Small intestine (tissue), 7 donors: Measurements from ENCODE around the gene NAP1L4. TPM values are rescaled to one million over a fixed set of nuclear protein-coding genes. Genes with fewer than 3 reads are reported as not detected.

Experiments used
- DNase-seq, 2 donors: peaks; one replicate each; pipeline versions ENCODE4 v3.0.0 to v3.0.0-alpha.2; 2013
- FAIRE-seq: peaks from 2 replicates; lab custom pipeline; 2012; peaks lifted over from hg19 to GRCh38; lab: Jason Lieb, UNC
- H3K27ac ChIP-seq, 3 donors: one replicate each; pipeline ENCODE4 v1.5.1; 2013; ENCODE audit warnings: low read length in 2 of 3, mild to moderate bottlenecking in 2 of 3, control low read depth in 1 of 3, inconsistent platforms in 1 of 3, low read depth in 1 of 3, moderate library complexity in 1 of 3
- H3K27me3 ChIP-seq, 3 donors: one replicate each; pipeline ENCODE4 v1.6.1; 2013; ENCODE audit warnings: low read length in 3 of 3, inconsistent platforms in 1 of 3; ENCODE audit not compliant: control insufficient read depth in 3 of 3, insufficient read depth in 3 of 3
- H3K36me3 ChIP-seq, 3 donors: one replicate each; pipeline ENCODE4 v1.6.1; 2013; ENCODE audit warnings: low read length in 3 of 3, inconsistent platforms in 1 of 3, low read depth in 1 of 3, mild to moderate bottlenecking in 1 of 3, moderate library complexity in 1 of 3; ENCODE audit not compliant: control insufficient read depth in 3 of 3, insufficient read depth in 2 of 3
- H3K4me1 ChIP-seq, 3 donors: one replicate each; pipeline ENCODE4 v1.6.1; 2013; ENCODE audit warnings: low read length in 2 of 3, inconsistent platforms in 1 of 3, low read depth in 1 of 3, mild to moderate bottlenecking in 1 of 3, moderate library complexity in 1 of 3; ENCODE audit not compliant: control insufficient read depth in 3 of 3, insufficient read depth in 2 of 3
- H3K4me3 ChIP-seq, 3 donors: one replicate each; pipeline ENCODE4 v1.5.1; 2013; ENCODE audit warnings: low read length in 3 of 3, control low read depth in 1 of 3, inconsistent platforms in 1 of 3, low read depth in 1 of 3, mild to moderate bottlenecking in 1 of 3, moderate library complexity in 1 of 3
- H3K9me3 ChIP-seq, 2 donors: one replicate each; pipeline ENCODE4 v1.6.1; 2013; ENCODE audit warnings: low read depth in 1 of 2, low read length in 1 of 2; ENCODE audit not compliant: control insufficient read depth in 2 of 2, insufficient read depth in 1 of 2
- WGBS, 3 donors: extraction: QIAGEN DNeasy Blood & Tissue Kit; methylation state at CpG; one replicate each; pipeline ENCODE4 v1.1.7; 2013; 5-methylcytosine and 5-hydroxymethylcytosine counted together
- polyA plus RNA-seq, 4 donors: library from polyadenylated mRNA; stranded (reverse) in 3 of 4; unstranded in 1 of 4; fragments of 200-250 nt in 3 of 4; fragments of 120-200 nt in 1 of 4; gene quantifications; one replicate each; pipeline versions ENCODE4 v1.2.1 to v1.2.3, GENCODE V29; 2013
- donor health status: healthy with polysubstance abuse.
- donor health status: control.
- donor health status: control.
- donor health status: Bipolar disorder and iron deficiency.
- donor health status: healthy.

The NAP1L4 gene
- polyA plus RNA-seq, 4 donors, result 75.1 to 108 (median 84.6) TPM

GRCh38 chr11:2975594-2975993 lies 16.5 kb downstream of the NAP1L4 start:
- DNase-seq, result peak; percentile 34 to 46
- no peak for FAIRE-seq
- 89 to 91% (median 89%) methylated on average over 4 of the region's 4 CpGs for WGBS, 3 donors
- H3K27ac ChIP-seq, result no peak overlapping the region
- H3K4me1 ChIP-seq, result no peaks in the 10 kb centered on the region
- H3K36me3 ChIP-seq, result peaks cover 20 to 50% (median 43%) of the 10 kb centered on the region in 3 donors
- no peak overlapping the region for H3K4me3 ChIP-seq
- H3K27me3 ChIP-seq, result no peaks in the 10 kb centered on the region
- H3K9me3 ChIP-seq, result no peaks in the 10 kb centered on the region

GRCh38 chr11:2974272-2974671 lies 17.9 kb downstream of the NAP1L4 start:
- DNase-seq (no peak), FAIRE-seq (no peak)
- H3K27me3 ChIP-seq, result no peaks in the 10 kb centered on the region
- H3K36me3 ChIP-seq, result peaks cover 21 to 57% (median 53%) of the 10 kb centered on the region in 3 donors
- H3K4me1 ChIP-seq, result no peaks in the 10 kb centered on the region
- WGBS, 3 donors, result 94 to 97% (median 94%) methylated on average over 3 of the region's 3 CpGs
- H3K27ac ChIP-seq, result no peak overlapping the region
- no peak overlapping the region for H3K4me3 ChIP-seq
- no peaks in the 10 kb centered on the region for H3K9me3 ChIP-seq

DNA sequence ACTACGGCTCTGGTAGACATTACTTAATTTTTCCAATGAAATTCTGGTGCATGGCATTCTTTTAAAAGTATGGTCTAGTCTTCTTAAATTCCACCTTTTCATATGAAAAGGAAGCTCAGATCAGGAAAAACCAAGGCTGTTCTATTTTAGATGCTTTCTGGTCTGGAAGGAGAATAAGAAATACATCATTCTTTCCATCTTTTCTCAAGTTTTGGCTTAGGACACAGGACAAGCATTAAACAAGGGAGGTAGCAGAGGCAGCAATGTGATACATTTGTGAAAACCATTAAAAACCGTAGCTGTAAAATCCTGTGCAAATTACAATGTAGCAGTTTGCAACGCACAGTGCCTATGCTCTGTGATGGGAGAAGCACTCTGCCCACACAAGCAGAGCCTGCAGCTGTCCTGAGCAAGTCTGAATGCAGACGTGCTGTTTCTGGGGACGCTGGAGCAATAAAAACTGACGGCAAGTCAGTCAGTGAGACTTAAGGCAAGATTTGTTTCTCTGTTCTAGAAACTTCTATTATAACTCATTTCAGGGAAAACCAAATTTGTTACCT lies 23.7 kb downstream of the NAP1L4 start:
- Histone ChIP-seq H3K9me3 (no peaks in the 10 kb centered on the region), H3K27ac (no peak overlapping the region), H3K27me3 (no peaks in the 10 kb centered on the region), H3K4me3 (no peak overlapping the region), H3K4me1 (no peaks in the 10 kb centered on the region), H3K36me3 (peaks cover 32 to 67% (median 54%) of the 10 kb centered on the region in 3 donors)
- 72 to 78% (median 75%) methylated on average over 6 of the region's 6 CpGs for whole genome bisulfite sequencing, 3 donors
- DNase-seq, result no peak
- no peak for FAIRE-seq

GRCh38 chr11:2964782-2965181 lies 27.3 kb downstream of the NAP1L4 start:
- no peak overlapping the region for H3K27ac ChIP-seq
- FAIRE-seq, result no peak

GRCh38 chr11:2963761-2964160 lies 28.4 kb downstream of the NAP1L4 start:
- WGBS, 3 donors, result 85 to 97% (median 95%) methylated on average over 6 of the region's 6 CpGs
- Histone ChIP-seq H3K36me3 (peaks cover 26 to 66% (median 40%) of the 10 kb centered on the region in 3 donors), H3K9me3 (no peaks in the 10 kb centered on the region), H3K4me3 (no peak overlapping the region), H3K27me3 (no peaks in the 10 kb centered on the region), H3K27ac (no peak overlapping the region), H3K4me1 (no peaks in the 10 kb centered on the region)
- FAIRE-seq (no peak), DNase-seq (no peak)

More at GRCh38 chr11:2964782-2965181, 27.3 kb downstream of the NAP1L4 start:
- DNase-seq, result no peak
- Histone ChIP-seq H3K4me1 (no peaks in the 10 kb centered on the region), H3K4me3 (no peak overlapping the region), H3K27me3 (no peaks in the 10 kb centered on the region), H3K9me3 (no peaks in the 10 kb centered on the region), H3K36me3 (peaks cover 26 to 72% (median 43%) of the 10 kb centered on the region in 3 donors)
- WGBS, 3 donors, result 79 to 88% (median 86%) methylated on average over 4 of the region's 4 CpGs

DNA sequence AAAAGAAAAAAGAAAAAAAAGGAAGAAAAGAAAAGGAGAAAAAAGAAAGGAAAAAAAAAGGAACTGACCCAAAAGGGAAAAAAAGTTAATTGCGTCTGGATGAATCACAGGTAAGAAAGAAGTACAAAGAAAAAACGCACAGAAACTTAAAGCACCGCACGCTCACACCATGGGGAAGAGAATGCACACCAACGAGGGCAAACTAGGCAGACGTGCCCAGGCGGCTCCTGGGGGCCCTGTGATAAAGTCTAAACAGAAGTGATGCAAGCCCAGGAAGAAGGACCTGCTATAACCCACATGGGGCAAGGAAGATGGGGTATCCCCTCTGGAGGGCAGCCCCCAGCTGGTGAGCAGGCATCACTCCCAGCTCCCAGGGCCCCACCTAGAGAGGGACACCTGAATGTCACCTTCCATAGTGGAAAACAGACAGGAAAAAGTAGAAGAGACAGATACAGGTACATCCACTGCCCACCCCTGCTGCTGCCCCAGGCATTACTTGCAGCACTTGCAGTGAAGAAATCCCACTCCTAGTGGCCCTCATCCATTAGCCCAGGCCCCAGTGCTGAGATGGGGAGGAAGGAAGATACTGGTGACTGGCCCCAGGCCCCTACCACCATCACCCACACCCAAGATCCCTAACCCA lies 28.9 kb downstream of the NAP1L4 start:
- Histone ChIP-seq H3K36me3 (peaks cover 26 to 65% (median 45%) of the 10 kb centered on the region in 3 donors), H3K27me3 (no peaks in the 10 kb centered on the region), H3K4me3 (no peak overlapping the region), H3K4me1 (no peaks in the 10 kb centered on the region), H3K9me3 (no peaks in the 10 kb centered on the region), H3K27ac (no peak overlapping the region)
- no peak for FAIRE-seq
- WGBS, 3 donors, result 86 to 91% (median 89%) methylated on average over 7 of the region's 7 CpGs
- no peak for DNase-seq

GRCh38 chr11:2961080-2961479 lies 31.0 kb downstream of the NAP1L4 start:
- no peak for FAIRE-seq
- Histone ChIP-seq H3K9me3 (no peaks in the 10 kb centered on the region), H3K4me3 (no peak overlapping the region), H3K27ac (no peak overlapping the region), H3K4me1 (no peaks in the 10 kb centered on the region), H3K27me3 (no peaks in the 10 kb centered on the region), H3K36me3 (peaks cover 24 to 63% (median 43%) of the 10 kb centered on the region in 3 donors)
- 77 to 83% (median 77%) methylated on average over 5 of the region's 5 CpGs for WGBS, 3 donors
- no peak for DNase-seq

DNA sequence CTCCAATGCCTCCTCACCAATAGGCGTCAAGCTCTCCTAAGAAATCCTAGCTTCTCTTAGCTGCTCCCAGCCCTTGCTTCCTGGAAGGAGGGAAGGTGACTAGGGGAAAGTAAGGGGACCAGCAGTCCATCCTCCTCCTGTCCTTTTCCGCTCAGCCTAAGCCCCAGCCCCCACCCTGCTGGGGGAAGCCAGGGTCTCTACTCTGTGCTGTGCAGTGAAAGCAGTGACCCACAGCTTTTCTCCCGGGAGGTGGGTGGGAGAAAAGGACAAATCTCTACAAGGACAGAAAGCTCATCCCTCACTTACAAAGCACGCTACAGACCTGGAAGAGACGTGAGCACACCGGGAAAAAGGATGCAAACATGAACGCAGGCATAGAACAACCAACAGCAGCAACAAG lies 32.0 kb downstream of the NAP1L4 start:
- no peak overlapping the region for H3K27ac ChIP-seq
- no peaks in the 10 kb centered on the region for H3K4me1 ChIP-seq
- DNase-seq, result no peak
- no peak for FAIRE-seq
- H3K9me3 ChIP-seq, result no peaks in the 10 kb centered on the region
- H3K27me3 ChIP-seq, result no peaks in the 10 kb centered on the region
- H3K36me3 ChIP-seq, result peaks cover 29 to 64% (median 47%) of the 10 kb centered on the region in 3 donors
- H3K4me3 ChIP-seq, result no peak overlapping the region
- WGBS, 3 donors, result 93 to 96% (median 94%) methylated on average over 7 of the region's 7 CpGs
